Mammary epithelial cell (primary cell): ENCODE measurements around the gene NSFL1C.

Experiments
- EZH2 ChIP-seq: IDR thresholded peaks from 2 replicates; pipeline ENCODE4 v1.6.1; 2012; ENCODE audit warnings: low read length, inconsistent platforms, borderline replicate concordance
- TF ChIP-seq, protein P1 (sequence below), 2 donors: IDR thresholded peaks in 1 of 2; conservative IDR thresholded peaks in 1 of 2; 2 replicates each; pipeline ENCODE4 v1.5.1; 2011 to 2012; ENCODE audit warnings: inconsistent platforms in 2 of 2, low read length in 2 of 2, mild to moderate bottlenecking in 2 of 2, control low read depth in 1 of 2, low read depth in 1 of 2; ENCODE audit not compliant: insufficient read depth in 1 of 2; ENCODE audit errors: extremely low read depth in 1 of 2

- TF ChIP-seq, protein P1, sequence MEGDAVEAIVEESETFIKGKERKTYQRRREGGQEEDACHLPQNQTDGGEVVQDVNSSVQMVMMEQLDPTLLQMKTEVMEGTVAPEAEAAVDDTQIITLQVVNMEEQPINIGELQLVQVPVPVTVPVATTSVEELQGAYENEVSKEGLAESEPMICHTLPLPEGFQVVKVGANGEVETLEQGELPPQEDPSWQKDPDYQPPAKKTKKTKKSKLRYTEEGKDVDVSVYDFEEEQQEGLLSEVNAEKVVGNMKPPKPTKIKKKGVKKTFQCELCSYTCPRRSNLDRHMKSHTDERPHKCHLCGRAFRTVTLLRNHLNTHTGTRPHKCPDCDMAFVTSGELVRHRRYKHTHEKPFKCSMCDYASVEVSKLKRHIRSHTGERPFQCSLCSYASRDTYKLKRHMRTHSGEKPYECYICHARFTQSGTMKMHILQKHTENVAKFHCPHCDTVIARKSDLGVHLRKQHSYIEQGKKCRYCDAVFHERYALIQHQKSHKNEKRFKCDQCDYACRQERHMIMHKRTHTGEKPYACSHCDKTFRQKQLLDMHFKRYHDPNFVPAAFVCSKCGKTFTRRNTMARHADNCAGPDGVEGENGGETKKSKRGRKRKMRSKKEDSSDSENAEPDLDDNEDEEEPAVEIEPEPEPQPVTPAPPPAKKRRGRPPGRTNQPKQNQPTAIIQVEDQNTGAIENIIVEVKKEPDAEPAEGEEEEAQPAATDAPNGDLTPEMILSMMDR (conservative IDR thresholded peaks at IDR 0.05 in 1 of 2, IDR thresholded peaks at IDR 0.05 in 1 of 2; ENCODE audit: extremely low read depth in 1 of 2, insufficient read depth in 1 of 2, low read depth in 1 of 2, low read length in 2 of 2): no peak
- no peak for TF ChIP-seq EZH2
These were observed 37.4 kb downstream of the NSFL1C start for GRCh38 chr20:1429143-1429728.
